HG03457 (cell line): ENCODE data around the gene RAF1.
"Not testable (repeated sequence)": the region's sequence is repeated elsewhere in the genome, so short reads cannot be mapped to it uniquely, and the experiment has no call there.

Experiments
- ATAC-seq: cut with Tn5 transposase; IDR thresholded peaks from one replicate; pipeline ENCODE4 v1.9.1; 2021; ENCODE audit warnings: moderate number of reproducible peaks; ENCODE audit not compliant: unreplicated experiment

The RAF1 gene

GRCh38 chr3:12643010-12643380 is 20.9 kb downstream of the RAF1 start:
- no peak for ATAC-seq

DNA sequence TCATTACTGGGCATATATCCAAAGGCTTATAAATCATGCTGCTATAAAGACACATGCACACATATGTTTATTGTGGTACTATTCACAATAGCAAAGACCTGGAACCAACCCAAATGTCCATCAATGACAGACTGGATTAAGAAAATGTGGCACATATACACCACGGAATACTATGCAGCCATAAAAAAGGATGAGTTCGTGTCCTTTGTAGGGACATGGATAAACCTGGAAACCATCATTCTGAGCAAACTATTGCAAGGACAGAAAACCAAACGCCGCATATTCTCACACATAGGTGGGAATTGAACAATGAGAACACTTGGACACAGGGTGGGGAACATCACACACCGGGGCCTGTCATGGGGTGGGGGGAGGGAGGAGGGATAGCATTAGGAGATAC is 23.1 kb downstream of the RAF1 start:
- ATAC-seq, result not testable (repeated sequence)

GRCh38 chr3:12638105-12638504 is 25.8 kb downstream of the RAF1 start:
- no peak for ATAC-seq

DNA sequence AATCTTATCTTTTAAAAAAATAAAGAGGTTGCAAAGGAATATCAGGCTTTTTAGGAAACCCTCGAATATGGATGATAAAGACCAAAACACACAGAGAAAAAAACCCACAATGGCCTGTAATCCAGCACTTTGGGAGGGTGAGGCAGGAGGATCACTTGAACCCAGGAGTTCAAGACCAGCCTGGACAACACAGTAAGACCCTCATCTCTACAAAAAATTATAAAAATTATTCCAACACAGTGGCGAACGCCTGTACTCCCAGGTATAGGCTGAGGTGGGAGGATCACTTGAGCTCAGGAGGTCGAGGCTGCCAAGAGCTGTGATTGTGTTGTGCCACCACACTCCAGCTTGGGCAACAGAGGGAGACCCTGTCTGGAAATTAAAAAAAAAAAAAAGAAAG is 30.8 kb downstream of the RAF1 start:
- ATAC-seq, result no peak

DNA sequence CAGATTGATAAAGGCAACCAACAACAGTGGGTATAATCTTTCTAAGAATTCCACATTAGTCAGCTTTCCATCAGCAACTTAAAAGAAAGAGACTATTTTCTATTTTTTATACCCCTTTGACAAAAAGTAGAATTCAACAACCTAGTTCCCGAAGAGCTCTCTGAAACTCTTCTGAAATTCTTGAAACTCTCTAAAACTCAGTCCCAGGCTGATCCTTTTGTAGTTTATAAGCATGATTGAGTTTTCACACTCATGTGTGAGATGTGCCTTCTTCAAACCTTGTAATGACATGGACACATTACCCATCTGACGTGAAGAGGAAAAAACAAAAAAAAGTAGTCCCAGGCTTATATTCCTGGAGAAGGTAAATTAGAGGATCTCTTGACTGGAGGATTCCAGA is 31.4 kb downstream of the RAF1 start:
- no peak for ATAC-seq

GRCh38 chr3:12630843-12631242 is 33.1 kb downstream of the RAF1 start:
- ATAC-seq, result not testable (repeated sequence)

- ATAC-seq, result no peak
These were observed 33.6 kb downstream of the RAF1 start for GRCh38 chr3:12630292-12630691.

GRCh38 chr3:12629560-12629959 is 34.4 kb downstream of the RAF1 start:
- ATAC-seq, result no peak

- ATAC-seq, result no peak
These were observed 35.1 kb downstream of the RAF1 start for GRCh38 chr3:12628813-12629212.

GRCh38 chr3:12627370-12627769 is 36.5 kb downstream of the RAF1 start:
- no peak for ATAC-seq

DNA sequence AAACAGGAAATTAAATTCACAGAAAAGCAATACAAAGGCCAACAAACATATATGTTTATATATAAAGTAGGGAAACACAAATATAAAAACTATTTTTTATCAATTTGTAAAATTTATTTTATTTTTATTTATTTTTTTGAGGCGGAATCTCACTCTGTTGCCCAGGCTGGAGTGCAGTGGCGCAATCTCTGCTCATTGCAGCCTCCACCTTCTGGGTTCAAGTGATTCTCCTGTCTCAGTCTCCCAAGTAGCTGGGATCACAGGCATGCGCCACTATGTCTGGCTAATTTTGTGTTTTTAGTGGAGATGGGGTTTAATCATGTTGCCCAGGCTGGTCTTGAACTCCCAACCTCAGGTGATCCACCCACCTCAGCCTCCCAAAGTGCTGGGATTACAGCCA is 39.0 kb downstream of the RAF1 start:
- ATAC-seq, result not testable (repeated sequence)

- ATAC-seq, result no peak
These were observed 39.9 kb downstream of the RAF1 start for GRCh38 chr3:12624056-12624455.

- no peak for ATAC-seq
These were observed 41.6 kb downstream of the RAF1 start for GRCh38 chr3:12622335-12622734.

DNA sequence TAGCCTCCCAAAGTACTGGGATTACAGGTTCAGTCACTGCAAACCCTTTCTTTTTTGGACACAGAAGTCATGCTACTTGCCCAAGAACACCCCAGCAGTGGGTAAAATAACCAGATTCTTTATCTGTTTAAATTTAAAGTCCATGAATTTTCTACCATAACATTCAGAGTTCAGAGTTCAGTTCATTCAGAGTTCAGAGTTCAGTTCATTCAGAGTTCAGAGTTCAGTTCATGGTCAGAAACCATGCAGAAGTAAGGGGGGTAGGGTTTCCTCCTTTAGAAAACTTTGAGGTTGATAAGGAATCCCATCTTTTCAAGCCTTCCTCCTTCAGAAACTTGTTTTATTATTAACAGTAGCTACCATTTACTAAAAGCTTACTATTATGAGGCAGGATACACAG is 43.2 kb downstream of the RAF1 start:
- ATAC-seq, result no peak

- ATAC-seq, result no peak
These were observed 43.6 kb downstream of the RAF1 start for GRCh38 chr3:12620305-12620704.

DNA sequence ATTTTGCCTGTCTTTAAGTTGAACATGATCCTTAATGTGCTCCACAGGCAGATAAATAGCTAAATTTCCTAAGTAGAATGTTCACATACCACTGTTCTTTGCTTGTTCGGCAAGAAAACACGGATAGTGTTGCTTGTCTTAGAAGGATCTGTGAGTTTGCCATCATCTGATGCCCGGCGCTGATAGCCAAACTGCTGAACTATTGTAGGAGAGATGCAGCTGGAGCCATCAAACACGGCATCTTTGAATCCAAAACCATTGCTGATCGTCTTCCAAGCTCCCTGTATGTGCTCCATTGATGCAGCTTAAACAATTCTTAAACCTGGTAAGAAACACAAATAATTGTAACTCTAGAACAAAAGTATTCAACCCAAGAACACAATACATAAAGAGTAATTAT is 45.5 kb downstream of the RAF1 start:
- ATAC-seq, result no peak

- ATAC-seq, result no peak
These were observed 48.7 kb downstream of the RAF1 start for GRCh38 chr3:12615266-12615665.

GRCh38 chr3:12613250-12613649 is 50.7 kb downstream of the RAF1 start:
- no peak for ATAC-seq

GRCh38 chr3:12612514-12613226 is 51.2 kb downstream of the RAF1 start:
- no peak for ATAC-seq

- ATAC-seq, result no peak
These were observed 52.8 kb downstream of the RAF1 start for GRCh38 chr3:12611117-12611516.

- ATAC-seq, result no peak
These were observed 55.5 kb downstream of the RAF1 start for GRCh38 chr3:12608376-12608775.

DNA sequence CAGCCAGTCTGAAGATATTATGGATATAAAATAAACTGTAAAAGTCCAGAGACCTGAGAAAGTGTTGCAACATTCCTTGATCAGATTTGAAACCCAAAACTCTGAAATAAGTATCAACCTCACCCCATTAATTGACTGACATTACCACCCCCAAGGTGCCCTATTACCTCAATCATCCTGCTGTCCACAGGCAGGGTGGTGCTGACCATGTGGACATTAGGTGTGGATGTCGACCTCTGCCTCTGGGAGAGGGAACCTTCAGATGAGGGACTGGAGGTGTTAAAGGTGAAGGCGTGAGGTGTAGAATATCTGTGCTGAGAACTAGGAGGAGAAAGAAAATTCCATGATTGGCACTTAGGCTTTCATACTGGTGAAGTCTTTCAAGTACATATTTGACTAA is 59.9 kb downstream of the RAF1 start:
- ATAC-seq, result no peak

DNA sequence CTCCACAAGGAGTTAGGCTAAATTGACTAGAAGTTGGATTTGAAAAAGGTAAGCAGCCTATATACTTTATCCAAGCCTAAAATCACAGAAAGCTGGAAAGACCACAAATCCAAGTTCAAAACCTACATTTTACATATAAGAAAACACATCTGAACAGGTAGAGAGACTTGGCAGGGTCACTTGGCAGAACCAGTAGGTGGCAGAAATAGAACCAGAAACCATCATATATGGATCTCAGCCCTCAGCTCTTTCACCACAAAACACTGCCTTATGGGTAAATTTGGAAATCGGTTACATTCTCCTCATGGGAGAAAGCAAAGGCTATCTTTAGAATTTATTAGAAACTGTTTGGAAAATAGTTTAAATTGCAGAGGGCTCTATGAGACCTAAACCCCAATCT is 62.8 kb downstream of the RAF1 start:
- no peak for ATAC-seq
